ENCODE data around the gene SLC27A4.

The SLC27A4 gene

GRCh38 chr9:128409978-128410377 lies 69.7 kb downstream of the SLC27A4 start:
- peak; percentile 36 for TF ChIP-seq CTCF (IDR thresholded peaks at IDR 0.05)
- no peak for TF ChIP-seq ZFX (IDR thresholded peaks at IDR 0.05; ENCODE audit: borderline replicate concordance)
- H3K27ac ChIP-seq: no peak overlapping the region
